NB4 (cell line): ENCODE measurements around the gene JAK1.

Experiments
- DNase-seq: peaks from one replicate; pipeline ENCODE4 v3.0.0; 2010; ENCODE audit warnings: low read depth
- H3K4me3 ChIP-seq: one replicate; pipeline ENCODE4 v1.5.1; 2011; ENCODE audit warnings: mild to moderate bottlenecking, low read depth, low read length, moderate library complexity
- MYC ChIP-seq: IDR thresholded peaks from 2 replicates; pipeline ENCODE4 v1.6.1; 2011; ENCODE audit warnings: low read depth, low read length
- POLR2A ChIP-seq: IDR thresholded peaks from 2 replicates; pipeline ENCODE4 v1.6.1; 2011; ENCODE audit warnings: mild to moderate bottlenecking; ENCODE audit not compliant: insufficient read length; ENCODE audit errors: extremely low read depth
- TF ChIP-seq, protein P1 (sequence below): IDR thresholded peaks from one replicate; pipeline ENCODE4 v1.5.1; 2012; ENCODE audit warnings: low read depth, low read length
- TF ChIP-seq, protein P2 (sequence below): IDR thresholded peaks from 2 replicates; pipeline ENCODE4 v1.6.1; 2011; ENCODE audit warnings: low read depth, low read length

The JAK1 gene

DNA sequence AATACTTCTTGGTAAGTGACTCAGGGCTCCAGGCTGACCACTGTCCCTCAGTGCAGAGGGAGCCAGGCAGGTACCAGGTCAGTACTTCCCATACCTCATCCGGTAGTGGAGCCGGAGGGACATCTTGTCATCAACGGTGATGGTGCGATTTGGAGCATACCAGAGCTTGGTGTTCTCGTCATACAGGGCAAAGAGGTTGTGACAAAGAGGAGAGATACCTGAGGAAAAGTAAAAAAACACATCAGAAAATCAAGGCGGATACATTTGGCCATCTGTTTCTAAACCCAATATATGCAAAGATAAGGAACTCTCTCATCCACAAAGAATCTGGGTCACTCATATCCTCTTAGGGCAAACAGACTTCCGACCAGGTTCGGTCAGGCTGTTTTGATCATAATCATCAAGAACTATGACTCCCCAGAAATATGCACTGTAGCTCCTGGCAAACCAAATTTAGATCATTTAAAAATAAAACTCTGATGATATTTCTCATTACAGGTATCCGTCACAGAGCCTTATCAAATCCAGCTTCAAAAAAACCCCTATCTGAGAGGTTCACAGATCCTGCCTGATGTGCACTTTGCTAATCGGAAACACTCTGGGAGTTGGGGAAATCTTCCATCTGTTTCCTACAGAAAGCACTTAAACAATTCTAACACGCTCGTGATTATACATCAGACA is 87.3 kb downstream of the JAK1 start:
- no peak for DNase-seq
- TF ChIP-seq, protein P1, sequence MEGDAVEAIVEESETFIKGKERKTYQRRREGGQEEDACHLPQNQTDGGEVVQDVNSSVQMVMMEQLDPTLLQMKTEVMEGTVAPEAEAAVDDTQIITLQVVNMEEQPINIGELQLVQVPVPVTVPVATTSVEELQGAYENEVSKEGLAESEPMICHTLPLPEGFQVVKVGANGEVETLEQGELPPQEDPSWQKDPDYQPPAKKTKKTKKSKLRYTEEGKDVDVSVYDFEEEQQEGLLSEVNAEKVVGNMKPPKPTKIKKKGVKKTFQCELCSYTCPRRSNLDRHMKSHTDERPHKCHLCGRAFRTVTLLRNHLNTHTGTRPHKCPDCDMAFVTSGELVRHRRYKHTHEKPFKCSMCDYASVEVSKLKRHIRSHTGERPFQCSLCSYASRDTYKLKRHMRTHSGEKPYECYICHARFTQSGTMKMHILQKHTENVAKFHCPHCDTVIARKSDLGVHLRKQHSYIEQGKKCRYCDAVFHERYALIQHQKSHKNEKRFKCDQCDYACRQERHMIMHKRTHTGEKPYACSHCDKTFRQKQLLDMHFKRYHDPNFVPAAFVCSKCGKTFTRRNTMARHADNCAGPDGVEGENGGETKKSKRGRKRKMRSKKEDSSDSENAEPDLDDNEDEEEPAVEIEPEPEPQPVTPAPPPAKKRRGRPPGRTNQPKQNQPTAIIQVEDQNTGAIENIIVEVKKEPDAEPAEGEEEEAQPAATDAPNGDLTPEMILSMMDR: no peak
- no peak for TF ChIP-seq POLR2A
- TF ChIP-seq, protein P2, sequence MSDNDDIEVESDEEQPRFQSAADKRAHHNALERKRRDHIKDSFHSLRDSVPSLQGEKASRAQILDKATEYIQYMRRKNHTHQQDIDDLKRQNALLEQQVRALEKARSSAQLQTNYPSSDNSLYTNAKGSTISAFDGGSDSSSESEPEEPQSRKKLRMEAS: no peak
- TF ChIP-seq MYC: no peak
- H3K4me3 ChIP-seq: no peak overlapping the region

DNA sequence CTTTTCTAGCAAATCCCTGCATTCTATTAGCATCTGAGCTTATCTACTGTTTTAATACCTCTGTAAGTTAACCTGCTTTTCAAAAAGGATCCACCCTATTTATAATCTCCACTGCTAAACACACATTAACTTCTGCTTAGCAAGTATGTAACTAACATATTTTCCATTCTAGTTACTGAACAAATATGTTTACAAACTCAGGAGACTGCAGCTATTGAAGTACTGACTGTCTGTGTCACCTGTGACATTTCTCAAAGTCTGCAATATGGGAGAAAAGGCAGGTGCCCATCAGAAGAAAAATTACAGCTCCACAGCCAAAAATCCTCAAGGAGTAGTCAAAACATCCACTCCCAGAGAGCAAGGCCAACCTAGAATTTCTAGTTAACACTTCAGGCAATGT is 88.3 kb downstream of the JAK1 start:
- DNase-seq: no peak
- TF ChIP-seq POLR2A (no peak), MYC (no peak)
- TF ChIP-seq, protein P2: no peak
- TF ChIP-seq, protein P1: no peak
- no peak overlapping the region for H3K4me3 ChIP-seq

DNA sequence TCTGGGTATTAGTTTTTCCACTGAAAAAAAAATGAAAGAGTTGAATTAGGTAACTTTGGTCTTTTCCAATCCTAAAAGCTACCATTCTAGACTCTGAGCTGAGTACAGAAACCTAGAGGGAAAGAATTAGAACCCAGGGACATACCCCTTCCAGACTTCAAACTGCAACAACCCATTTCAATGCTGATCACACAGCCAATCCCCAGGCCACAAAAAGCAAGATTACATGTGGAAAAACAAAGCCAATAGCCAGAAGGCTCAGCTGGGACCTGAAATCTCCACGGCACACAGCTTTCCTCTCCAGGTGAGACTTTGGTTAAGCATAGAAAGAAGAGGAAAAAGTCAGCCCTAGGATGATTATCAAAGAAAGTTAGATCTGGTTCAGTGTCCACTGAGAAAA is 88.8 kb downstream of the JAK1 start:
- TF ChIP-seq, protein P1: no peak
- no peak for TF ChIP-seq MYC
- TF ChIP-seq, protein P2: no peak
- TF ChIP-seq POLR2A: no peak
- H3K4me3 ChIP-seq: no peak overlapping the region
- no peak for DNase-seq

DNA sequence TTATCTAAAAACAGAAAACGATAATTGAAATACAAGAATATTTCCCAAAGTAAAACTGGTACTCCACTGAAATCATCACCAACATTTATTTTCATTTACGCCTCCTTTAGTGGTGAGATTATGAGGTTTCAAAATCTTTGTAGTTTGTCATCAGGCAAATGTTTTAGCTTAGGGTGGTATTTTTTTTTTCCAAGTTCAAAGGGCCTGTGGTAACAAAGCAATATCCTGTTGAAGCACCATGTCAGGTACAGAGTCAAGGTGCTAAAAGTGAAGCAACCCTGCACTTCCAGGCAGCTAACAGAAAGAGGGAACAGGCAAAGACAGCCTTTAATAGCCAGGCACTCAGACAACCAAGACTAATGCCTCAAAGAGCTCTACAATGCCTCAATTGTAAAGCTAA is 89.2 kb downstream of the JAK1 start:
- no peak overlapping the region for H3K4me3 ChIP-seq
- no peak for TF ChIP-seq POLR2A
- TF ChIP-seq, protein P2: no peak
- DNase-seq: no peak

DNA sequence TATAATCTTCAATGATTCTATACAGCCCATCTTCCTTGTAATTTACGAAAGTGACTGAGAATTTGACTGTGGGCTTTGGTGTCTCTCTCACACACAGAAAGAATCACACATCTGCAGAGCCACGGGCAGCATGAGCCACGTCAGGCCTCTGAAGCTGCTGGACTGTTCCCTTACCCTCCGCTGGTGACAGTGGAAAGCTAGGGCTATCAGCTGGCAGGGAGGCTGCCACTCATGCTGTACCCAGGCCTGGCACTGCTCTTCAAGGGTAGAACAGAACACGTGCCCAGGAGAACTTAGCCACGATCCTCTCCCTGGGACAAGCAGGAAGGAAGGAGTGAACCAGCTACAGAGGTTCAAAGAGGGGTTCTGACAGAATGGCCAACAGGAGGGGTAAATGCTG is 90.7 kb downstream of the JAK1 start:
- no peak overlapping the region for H3K4me3 ChIP-seq
- DNase-seq: no peak
- TF ChIP-seq POLR2A: no peak
- TF ChIP-seq, protein P1: no peak

DNA sequence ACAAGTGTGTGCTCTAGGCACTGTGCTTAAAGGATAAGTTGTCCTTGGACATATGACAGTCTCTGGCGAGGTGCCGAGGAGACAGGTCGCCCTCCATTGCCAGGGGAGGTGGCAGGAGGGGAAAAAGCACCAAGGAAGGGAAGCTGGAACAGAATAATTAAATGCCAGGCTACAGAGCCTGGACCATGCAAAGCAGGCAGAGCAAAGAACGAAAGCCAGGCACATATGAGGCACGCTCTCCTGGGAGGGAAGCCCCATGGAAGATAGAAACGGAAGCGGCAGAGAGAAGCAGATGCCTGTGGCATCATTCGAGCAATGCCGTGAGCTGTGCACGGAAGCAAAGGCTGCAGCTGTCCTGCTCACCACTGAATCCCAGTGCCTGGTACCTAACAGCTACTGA is 91.2 kb downstream of the JAK1 start:
- DNase-seq: no peak
- TF ChIP-seq, protein P2: no peak
- TF ChIP-seq MYC: no peak
- TF ChIP-seq, protein P1: no peak
- no peak for TF ChIP-seq POLR2A
- H3K4me3 ChIP-seq: no peak overlapping the region
